NT2/D1 (cell line): Measurements from ENCODE around the gene TRAPPC5.

Experiments used
- SUZ12 ChIP-seq: IDR thresholded peaks from 2 replicates; pipeline ENCODE4 v1.6.1; 2011; ENCODE audit not compliant: insufficient read length, insufficient read depth; ENCODE audit errors: extremely low read depth
- YY1 ChIP-seq: IDR thresholded peaks from 2 replicates; pipeline ENCODE4 v1.6.1; 2011; ENCODE audit not compliant: insufficient read length, insufficient read depth
- ZNF274 ChIP-seq: IDR thresholded peaks from 2 replicates; pipeline ENCODE4 v1.6.1; 2011; ENCODE audit warnings: mild to moderate bottlenecking, low read depth, low read length

GRCh38 chr19:7705387-7706187 is 25.0 kb downstream of the TRAPPC5 start:
- TF ChIP-seq YY1 (no peak), SUZ12 (no peak), ZNF274 (no peak)
